NCI-H1105 (cell line): ENCODE data around the gene GEMIN4.
"Not testable (repeated sequence)": the region's sequence is repeated elsewhere in the genome, so short reads cannot be mapped to it uniquely, and the experiment has no call there.

Source experiments
- DNase-seq: peaks from one replicate; lab custom pipeline; 2025; lab: John Stamatoyannopoulos, UW

Gene GEMIN4

DNA sequence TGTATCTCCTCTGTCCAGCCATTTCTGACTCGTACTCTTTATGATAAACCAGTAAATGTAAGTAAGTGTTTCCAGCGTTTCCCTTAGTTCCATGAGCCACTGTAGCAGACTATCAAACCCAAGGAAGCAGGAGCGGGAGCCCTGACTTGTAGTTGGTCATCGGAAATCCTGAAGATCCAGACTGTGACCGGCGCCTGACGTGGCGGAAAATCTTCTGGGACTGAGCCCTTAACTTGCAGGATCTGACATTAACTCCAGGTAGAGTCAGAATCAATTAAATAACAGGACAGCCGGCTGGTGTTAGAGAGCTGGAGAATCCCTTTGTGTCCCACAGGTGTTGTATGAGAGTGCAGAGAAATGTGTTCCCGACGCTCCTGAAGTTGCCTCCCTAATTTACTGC is 26.0 kb upstream of the GEMIN4 start:
- no peak for DNase-seq

DNA sequence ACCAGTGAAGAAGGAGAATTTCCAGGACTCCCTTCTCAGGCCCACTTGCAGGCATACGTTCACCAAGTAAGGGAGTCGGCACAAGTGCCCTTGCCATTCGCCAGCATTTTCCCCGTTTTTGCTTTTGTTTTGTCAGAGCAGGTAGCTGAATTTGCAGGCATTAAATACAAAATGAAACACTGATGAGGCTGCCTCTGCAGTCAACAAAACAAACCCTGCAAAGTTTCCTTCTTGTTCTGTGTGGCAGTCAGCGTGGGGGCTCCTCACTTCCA is 22.2 kb upstream of the GEMIN4 start:
- DNase-seq: no peak

DNA sequence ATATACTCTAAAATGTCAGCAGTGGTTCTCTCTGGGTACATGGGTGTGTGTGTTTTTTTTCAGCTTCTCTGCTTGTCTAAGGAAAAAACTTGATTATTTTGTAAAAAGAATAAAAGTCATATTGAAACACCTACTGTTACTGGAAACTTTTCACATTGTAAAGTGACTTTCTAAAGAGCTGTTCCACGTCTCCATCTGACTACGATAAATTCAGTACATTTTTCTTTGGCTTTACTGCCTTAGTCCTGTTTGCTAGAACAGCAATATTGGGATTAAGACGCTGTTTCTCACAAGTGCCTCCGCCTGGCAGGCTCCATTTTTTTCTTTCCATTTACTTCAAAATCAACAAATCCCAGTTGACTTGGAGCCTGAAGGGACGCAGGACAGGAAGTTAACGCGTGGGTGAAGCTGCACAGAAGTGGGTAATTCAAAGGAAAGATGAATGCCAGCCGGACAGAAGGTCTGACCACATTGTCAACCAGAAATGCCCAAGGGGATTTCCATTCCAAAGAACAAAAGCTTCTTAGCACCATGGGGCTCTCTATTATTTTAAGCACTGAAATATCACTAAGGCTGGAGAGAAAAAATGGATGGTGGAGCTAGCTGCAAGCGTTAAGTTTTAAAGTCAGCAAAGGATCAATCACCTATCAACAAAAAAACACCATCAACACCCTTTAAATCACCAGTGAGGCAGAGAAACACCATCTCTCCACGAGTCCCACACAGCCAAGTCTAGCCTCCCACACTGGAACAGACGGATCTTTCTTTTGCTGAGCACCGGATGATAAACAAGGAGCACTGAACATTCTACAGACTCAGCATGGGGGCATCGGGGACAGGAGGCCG is 21.6 kb upstream of the GEMIN4 start:
- DNase-seq: no peak

DNA sequence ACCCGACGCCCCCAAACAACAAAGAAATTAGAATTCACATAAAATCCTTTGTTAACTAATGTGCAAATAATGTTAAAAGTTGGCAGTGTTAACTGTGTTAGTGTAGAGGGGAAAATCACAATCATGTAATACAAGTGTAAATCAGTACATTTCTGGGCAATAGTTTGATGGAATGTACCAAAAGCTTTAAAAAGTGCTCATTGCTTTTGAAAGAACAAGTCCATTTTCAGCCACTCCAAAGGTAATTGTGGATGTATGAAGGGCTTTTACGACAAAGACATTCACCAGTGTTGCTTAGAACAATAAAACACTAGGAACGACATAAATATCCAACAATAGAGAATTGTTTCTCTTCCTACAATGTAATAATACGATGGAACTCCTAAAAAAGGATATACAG is 21.0 kb upstream of the GEMIN4 start:
- DNase-seq: no peak

DNA sequence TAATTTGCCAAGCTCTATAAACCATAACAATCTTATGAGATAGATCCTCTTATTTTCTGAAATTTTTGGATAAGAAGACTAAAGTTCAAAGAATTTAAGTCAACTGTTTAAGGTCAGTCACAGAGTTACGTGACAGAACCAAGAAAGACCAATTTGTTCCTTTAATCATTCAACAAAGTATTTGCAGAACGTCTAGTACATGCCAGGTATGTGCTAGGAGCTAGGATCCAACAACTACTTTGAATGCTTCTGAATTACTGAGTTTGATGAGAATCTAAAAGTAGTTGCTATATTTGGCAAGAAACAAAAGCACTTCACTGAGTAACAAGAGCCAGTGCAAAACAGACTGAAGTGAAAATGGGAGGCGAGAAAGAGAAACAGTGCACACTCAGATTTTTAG is 15.0 kb upstream of the GEMIN4 start:
- no peak for DNase-seq

- no peak for DNase-seq
Observed at GRCh38 chr17:760371-760770, 8.3 kb upstream of the GEMIN4 start.

- DNase-seq: no peak
Observed at GRCh38 chr17:759964-760363, 7.9 kb upstream of the GEMIN4 start.

- not testable (repeated sequence) for DNase-seq
Observed at GRCh38 chr17:756010-756567, 4.0 kb upstream of the GEMIN4 start.

DNA sequence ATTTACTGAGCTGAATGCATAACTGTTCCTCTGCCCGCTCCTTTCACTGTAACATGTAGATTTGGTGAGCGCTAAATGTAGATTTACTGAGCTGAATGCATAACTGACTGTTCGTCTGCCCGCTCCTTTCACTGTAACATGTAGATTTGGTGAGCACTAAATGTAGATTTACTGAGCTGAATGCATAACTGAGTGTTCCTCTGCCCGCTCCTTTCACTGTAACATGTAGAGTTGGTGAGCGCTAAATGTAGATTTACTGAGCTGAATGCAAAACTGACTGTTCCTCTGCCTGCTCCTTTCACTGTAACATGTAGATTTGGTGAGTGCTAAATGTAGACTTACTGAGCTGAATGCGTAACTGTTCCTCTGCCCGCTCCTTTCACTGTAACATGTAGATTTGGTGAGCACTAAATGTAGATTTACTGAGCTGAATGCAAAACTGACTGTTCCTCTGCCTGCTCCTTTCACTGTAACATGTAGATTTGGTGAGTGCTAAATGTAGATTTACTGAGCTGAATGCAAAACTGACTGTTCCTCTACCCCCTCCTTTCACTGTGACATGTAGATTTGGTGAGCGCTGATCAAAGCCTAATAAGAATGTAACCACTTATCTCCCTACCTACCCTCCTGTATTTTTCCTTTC is 3.4 kb upstream of the GEMIN4 start:
- DNase-seq: not testable (repeated sequence)

DNA sequence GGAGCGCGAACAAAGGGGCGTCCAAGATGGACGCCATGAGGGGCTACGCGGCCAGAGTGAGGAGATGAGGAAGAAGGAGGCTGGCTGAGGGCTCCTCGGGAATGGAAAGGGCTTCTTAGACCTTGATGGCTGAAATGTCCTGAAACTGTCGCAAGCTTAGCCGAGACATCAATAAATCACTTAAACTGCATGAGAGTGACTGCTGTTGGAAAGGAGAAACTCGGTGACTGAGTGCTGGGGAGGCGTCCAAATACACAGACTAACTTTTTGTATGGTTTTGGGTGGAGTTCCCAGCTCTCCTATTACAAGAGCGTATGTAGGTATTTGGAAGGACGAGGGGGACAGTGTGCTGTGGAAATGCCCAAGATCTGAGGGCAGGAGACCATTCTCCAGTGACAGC is 1.4 kb upstream of the GEMIN4 start:
- no peak for DNase-seq

GRCh38 chr17:752620-753219 is 656 bp upstream of the GEMIN4 start:
- no peak for DNase-seq

- DNase-seq: no peak
Observed at GRCh38 chr17:751269-752001, 629 bp downstream of the GEMIN4 start.

- no peak for DNase-seq
Observed at GRCh38 chr17:750431-751037, 1.5 kb downstream of the GEMIN4 start.

DNA sequence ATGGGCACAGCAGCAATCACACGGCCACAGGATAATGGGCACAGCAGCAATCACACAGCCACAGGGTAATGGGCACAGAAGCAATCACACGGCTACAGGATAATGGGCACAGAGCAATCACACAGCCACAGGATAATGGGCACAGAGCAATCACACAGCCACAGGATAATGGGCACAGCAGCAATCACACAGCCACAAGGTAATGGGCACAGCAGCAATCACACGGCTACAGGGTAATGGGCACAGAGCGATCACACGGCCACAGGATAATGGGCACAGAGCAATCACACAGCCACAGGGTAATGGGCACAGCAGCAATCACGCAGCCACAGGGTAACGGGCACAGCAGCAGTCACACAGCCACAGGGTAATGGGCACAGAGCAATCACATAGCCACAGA is 2.7 kb downstream of the GEMIN4 start:
- DNase-seq: not testable (repeated sequence)

DNA sequence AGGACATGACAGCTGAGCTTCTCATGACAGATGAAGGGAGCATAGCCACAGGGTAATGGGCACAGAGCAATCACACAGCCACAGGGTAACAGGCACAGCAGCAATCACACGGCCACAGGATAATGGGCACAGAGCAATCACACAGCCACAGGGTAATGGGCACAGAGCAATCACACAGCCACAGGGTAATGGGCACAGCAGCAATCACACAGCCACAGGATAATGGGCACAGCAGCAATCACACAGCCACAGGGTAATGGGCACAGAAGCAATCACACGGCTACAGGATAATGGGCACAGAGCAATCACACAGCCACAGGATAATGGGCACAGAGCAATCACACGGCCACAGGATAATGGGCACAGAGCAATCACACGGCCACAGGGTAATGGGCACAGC is 3.5 kb downstream of the GEMIN4 start:
- not testable (repeated sequence) for DNase-seq

- DNase-seq: no peak
Observed at GRCh38 chr17:746783-747629, 5.1 kb downstream of the GEMIN4 start.

DNA sequence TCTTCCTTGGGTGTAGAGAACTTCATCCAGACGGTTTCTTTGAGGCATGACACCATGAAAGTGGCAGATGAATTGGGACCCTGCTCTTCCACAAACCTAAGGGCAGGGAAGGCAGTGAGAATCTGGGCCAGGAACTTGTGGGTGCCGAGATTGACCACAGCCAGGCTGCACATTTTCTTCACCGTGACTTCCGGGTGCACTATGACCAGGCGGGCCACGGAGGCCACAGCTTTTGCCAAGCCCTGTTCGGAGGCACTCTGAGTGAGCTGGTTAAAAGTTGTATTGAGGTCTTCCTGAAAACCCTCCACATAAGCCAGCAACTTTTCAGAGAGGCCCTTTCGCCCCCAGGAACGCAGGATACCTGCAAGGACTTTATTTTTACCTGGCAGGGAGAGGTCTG is 5.9 kb downstream of the GEMIN4 start:
- DNase-seq: no peak

GRCh38 chr17:745406-745805 is 6.7 kb downstream of the GEMIN4 start:
- no peak for DNase-seq

- DNase-seq: no peak
Observed at GRCh38 chr17:744937-745336, 7.1 kb downstream of the GEMIN4 start.

DNA sequence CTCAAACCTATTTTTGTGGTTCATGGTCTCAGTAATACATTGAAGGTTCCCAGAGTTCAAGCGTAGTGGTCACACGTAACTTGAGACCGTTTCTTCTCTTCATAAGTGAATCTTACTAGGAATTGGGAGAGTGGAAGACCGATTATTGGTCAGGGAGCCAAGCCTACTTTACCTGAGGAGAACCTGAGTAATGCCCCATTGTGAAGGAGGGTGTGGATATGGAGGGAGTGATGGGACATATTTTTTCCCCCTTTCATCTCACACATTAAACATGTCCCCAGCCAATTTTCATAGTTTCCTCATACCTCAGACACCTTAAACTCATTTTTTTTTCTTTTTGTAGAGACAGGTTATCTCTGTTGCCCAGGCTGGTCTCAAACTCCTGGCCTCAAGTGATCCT is 8.9 kb downstream of the GEMIN4 start:
- no peak for DNase-seq

DNA sequence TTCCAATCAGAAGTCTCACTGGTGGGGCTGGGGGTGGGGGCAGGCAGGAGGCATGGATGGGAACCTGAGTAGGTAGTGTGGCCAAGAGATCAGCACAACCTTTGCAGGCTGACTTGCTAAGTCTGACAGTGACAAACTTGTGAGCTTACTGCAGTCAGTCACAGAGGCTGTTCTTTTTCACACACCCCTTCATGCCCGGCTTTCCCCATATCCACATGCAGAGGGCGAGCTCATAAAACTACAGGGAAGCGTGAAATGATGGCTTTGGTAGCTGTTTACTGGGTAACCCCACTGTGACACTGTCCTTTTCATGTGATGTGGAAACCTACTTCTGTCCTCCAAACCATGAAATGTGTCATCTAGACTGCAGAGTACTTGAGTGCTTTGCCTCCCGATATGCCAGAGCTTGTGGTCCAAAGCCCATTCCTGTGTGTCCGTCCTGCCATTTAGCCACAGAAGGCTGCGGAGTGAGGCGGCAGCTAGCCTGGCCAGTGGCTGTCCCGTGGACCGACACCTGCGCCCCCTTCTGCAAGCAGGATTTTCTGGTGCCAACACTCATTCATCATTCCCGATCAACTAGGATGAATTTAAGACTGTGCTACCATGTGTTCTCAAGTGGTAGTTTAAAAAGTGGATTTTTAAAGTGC is 9.8 kb downstream of the GEMIN4 start:
- DNase-seq: no peak
